GM18519 (cell line): ENCODE results near the gene DEFB132.
"Not testable (repeated sequence)": the region's sequence is repeated elsewhere in the genome, so short reads cannot be mapped to it uniquely, and the experiment has no call there.

ENCODE experiments used
- ATAC-seq: cut with Tn5 transposase; IDR thresholded peaks from one replicate; pipeline ENCODE4 v1.9.1; 2021; ENCODE audit warnings: mild to moderate bottlenecking, moderate library complexity; ENCODE audit not compliant: unreplicated experiment, low FRiP score

DEFB132 gene, protein sequence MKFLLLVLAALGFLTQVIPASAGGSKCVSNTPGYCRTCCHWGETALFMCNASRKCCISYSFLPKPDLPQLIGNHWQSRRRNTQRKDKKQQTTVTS

DNA sequence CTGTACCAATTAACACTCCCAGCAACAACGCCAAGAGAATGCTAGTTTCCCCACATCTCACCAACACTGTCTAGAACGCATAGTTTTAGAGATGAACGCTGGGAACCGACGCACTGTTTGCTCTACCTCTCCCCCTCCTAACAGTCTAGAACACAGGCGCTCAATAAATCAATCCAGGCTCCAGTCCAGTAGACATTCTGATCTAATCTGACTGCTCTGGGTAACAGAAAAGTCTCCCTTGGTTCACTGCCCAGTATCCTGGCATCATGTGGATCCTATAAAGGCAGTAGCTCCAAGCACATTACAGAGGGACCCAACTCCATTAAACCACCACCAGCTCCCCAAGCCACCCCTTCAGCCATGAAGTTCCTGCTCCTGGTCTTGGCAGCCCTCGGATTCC lies at the start of gene DEFB132:
DEFB132 (plus strand) TSS at position 306 of the 400 bp plus-strand sequence; CDS start at position 361, 55 bp downstream.
- no peak for ATAC-seq

DNA sequence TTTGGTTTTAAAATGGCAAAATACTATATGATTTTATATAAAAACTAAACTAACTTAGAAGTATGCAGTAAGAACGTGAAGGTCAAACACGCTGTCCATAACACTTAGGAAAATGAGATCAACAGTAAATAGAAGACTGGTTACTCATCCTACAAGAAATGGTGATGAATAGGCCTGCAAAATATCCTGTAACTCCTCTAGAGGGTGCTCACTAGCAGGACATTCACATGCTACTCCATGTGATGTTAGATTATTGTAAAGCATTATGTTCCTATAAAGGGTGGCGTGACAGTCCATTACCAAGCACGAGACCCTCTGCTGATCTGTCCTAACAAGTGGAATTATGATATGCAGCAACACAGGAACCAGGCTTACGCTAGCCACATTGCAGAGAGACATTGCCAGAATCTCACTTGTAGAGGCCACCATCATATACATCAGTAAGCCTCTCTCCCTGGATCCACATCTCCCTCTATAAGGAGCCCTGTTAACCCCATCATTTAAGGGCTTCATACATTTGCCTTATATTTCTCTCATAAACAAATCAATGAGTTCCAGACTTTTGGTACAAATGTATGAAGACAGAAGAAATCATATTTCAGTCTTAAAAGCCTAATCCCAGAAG lies 48.5 kb upstream of the DEFB132 start:
- ATAC-seq: no peak

DNA sequence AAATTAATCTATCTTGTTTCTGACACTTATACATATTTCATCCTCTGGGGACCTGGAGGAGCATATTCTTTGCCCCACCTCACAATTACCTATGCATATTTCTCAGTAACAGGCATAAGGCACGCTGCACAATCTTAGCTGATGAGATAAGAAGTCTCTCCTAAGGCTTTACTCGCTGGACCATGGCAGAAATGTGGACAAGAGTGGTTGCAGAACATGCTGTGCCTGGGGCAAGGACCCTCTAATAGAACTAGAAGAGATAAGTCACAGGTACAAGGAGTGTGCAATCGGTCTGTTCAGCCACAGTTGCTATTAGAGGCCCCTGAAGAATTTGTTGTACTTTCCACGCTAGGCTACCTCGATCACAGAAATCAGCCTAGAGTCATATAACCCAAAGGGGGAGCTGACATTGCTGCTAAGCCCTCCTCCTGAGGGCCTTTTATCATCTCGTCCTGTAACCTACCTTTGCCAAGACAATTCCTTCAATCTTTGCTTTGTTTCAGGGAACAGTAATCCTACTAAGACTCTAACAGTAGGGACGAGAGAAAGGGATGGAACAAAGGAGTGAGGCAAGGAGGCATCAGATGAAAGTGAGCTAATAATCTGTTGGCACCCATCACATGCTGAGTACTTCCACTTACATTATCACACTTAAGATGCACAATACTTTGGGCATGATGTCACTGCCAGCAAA lies 46.6 kb upstream of the DEFB132 start:
- no peak for ATAC-seq

GRCh38 chr20:214383-214782 lies 43.1 kb upstream of the DEFB132 start:
- ATAC-seq: no peak

DNA sequence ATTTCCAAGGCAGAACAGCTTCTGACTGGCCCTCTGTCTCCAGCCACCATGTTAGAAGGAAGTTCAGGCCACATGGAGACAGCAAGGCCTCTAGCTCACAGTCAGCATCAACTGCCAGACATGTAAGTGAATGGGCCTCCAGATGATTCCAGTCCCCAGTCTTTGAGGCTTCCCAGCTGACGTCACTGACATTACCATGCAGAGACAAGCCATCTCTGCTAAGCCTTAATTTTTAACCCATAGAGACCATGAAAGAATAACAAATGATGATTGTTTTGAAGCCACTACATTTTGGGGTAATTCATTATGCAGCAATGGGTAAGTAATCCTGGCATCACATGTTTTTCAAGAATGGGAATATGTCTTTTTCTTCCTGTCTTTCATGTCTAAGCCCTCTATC lies 41.7 kb upstream of the DEFB132 start:
- no peak for ATAC-seq

- ATAC-seq: no peak
Measured at GRCh38 chr20:217266-217665, 40.3 kb upstream of the DEFB132 start.

DNA sequence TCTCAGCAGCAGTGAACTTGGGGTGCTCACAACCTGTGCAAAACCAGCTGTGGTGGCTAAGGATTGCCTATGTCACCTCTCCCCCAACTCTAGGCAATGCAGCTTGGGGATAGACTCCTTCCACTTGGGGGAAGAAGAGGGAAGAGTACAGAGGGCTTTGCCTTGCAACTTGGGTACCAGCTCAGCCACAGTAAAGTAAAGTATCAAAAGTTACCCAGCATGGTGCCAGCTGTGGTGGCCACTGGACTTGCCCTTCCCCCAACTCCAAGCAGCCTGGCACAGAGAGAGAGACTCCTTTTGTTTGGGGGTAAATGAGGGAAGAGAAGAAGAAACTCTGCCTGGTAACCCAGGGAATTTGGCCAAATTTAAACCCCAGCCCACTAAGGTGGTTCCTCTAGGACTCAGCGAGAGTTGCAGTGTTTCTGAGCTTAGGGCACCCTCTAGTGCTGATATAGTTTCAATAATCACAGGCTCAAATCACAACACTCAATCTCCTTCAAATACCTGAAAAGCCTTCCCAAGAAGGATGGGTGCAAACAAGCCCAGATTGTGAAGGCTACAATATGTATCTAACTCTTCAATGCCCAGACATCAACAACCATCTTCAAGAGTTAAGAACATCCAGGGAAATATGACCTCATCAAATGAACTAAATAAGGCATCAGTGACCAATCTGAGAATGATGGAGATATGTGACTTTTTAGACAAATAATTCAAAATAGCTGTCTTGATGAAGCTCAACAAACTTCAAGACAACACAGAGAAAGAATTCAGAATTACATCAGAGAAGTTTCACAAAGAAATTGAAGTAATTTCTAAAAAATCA lies 38.0 kb upstream of the DEFB132 start:
- no peak for ATAC-seq

DNA sequence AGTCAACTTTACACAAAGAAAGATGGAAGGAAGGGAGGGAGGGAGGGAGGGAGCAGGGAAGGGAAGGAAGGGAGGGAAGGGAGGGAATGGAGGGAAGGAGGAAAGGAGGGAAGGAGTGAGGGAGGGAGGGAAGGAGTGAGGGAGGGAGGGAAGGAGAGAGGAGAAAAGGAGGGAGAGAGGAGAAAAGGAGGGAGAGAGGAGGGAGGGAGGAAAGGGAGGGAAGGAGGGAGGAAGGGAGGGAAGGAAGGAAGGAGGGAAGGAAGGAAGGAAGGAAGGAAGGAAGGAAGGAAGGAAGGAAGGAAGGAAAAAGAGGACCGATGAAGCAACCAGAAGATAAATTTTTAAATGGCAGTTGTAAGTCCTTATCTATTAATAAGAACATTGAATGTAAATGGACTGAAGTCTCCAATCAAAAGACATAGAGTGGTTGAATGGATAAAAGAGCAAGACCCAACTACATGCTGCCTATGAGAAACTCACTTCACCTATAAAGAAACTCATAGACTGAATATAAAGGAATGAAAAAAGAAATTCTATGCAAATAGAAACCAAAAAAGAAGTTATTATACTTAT lies 36.2 kb upstream of the DEFB132 start:
- ATAC-seq: no peak

DNA sequence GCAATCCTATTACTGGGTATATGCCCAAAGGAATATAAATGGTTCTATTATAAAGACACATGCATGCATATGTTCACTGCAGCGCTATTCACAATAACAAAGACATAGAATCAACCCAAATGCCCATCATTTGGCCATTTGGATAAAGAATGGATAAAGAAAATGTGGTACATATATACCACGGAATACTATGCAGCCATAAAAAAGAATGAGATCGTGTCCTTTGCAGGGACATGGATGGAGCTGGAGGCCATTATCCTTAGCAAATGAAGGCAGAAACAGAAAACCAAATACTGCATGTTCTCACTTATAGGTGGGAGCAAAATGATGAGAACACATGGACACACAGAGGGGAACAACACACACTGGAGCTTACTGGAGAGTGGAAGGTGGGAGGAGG lies 31.6 kb upstream of the DEFB132 start:
- not testable (repeated sequence) for ATAC-seq

DNA sequence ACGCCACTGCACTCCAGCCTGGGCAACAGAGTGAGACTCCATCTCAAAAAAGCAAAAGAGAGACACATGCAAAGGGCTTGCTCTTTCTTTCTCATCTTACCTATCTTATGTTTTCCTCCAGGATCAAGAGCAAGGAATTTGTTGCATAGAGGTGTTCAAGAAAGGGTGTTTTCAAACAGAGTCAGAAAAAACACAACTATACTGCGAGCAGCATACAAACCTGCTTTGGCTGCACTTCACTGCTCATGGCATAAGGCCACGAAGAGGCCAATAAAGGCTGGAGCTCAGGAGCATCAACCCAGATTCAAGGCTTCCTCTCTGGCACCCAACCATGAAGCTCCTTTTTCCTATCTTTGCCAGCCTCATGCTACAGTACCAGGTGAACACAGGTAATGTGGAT lies 30.6 kb upstream of the DEFB132 start, which contains the start of gene DEFB129:
DEFB129 (plus strand) TSS at position 301 of the 400 bp plus-strand sequence; CDS start at position 332, 31 bp downstream.
- ATAC-seq: no peak

GRCh38 chr20:227439-228105 lies 30.0 kb upstream of the DEFB132 start:
- ATAC-seq: no peak

DNA sequence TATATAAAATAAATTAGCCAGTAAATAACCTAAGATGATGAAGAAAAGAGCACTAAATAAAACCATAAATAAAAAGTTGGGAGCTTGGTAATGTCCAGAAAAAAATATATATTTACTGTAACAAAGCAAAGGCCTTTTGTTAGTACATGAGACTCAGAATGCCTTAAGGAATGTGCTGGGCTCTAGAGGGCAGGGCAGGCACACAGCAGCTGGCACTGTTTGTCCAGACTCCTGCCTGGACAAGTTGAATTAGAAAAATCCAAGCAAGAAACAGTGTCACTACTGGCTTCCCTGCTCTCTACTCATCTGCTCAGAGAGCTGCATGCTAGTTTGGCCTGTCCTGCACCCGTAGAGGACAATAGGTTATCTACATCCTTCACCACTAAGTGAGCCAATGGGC lies 21.6 kb upstream of the DEFB132 start:
- ATAC-seq: no peak

DNA sequence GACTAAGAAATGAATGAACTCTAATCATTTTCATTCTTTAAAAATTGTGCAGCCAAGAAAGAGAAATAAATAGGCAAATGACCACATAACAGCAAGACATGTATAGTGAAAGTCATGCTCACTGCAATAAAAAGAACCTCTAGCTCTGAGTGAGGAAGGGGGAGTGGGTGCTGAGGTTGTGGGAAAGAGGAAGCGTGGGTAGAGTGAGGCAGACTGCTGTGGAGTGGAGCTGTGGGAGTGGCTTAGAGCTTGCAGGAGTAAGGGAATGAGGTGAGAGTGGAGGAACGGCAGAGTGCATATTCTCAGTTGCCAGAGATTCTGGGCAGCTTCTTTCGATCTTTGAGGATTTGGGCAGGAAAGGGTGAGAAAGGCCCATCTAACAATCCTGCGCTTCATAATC lies 20.0 kb upstream of the DEFB132 start:
- ATAC-seq: no peak

GRCh38 chr20:237929-238328 lies 19.6 kb upstream of the DEFB132 start:
- no peak for ATAC-seq

DNA sequence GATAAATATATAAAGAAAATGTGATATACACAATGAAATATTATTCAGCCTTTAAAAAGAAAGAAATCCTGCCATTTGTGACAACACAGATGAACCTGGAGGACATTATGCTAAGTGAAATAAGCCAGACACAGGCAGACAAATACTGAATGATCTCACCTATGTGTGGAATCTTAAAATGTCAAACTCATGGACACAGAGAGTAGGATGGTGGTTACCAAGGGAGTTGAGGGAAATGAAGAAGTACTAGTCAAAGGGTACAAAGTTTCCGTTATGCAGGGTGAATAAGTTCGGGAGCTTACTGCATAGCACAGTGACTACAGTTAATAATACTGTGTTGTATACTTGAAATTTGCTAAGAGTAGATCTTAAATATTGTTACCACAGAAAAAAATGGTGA lies 14.6 kb upstream of the DEFB132 start:
- ATAC-seq: no peak

GRCh38 chr20:251354-251753 lies 6.2 kb upstream of the DEFB132 start:
- no peak for ATAC-seq

- ATAC-seq: no peak
Measured at GRCh38 chr20:252801-253200, 4.7 kb upstream of the DEFB132 start.

DNA sequence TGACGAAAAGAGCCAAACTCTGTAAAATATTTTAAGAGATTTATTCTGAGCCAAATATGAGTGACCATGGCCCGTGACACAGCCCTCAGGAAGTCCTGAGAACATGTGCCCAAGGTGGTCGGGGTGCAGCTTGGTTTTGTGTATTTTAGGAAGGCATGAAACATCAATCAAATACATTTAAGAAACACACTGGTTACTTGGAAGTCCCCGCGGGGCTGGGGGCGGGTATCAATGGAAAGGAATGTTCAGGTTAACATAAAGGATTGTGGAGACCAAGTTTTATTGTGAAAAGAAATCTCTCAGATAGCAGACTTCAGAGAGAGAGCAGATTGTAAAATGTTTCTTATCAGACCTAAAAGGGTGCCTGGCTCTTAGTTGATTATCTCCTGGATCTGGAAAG lies 4.1 kb upstream of the DEFB132 start:
- ATAC-seq: not testable (repeated sequence)

- no peak for ATAC-seq
Measured at GRCh38 chr20:258269-258858, 840 bp downstream of the DEFB132 start.

DNA sequence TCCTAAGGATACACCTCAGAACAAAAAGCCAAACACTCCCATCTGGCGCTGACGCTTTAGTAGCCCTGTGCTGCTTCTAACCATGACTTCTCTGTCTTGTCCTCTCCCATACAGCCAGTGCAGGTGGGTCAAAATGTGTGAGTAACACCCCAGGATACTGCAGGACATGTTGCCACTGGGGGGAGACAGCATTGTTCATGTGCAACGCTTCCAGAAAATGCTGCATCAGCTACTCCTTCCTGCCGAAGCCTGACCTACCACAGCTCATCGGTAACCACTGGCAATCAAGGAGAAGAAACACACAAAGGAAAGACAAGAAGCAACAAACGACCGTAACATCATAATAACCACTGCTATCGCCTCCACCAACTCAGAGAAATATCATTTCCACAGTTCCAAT lies 1.4 kb downstream of the DEFB132 start:
- no peak for ATAC-seq
